GM19328 (cell line): Measurements from ENCODE around the gene DHCR24.
"Not testable (repeated sequence)": the region's sequence is repeated elsewhere in the genome, so short reads cannot be mapped to it uniquely, and the experiment has no call there.

Experiments used
- ATAC-seq: cut with Tn5 transposase; IDR thresholded peaks from one replicate; pipeline ENCODE4 v1.9.1; 2021; ENCODE audit warnings: mild to moderate bottlenecking, moderate library complexity; ENCODE audit not compliant: unreplicated experiment

The DHCR24 gene

DNA sequence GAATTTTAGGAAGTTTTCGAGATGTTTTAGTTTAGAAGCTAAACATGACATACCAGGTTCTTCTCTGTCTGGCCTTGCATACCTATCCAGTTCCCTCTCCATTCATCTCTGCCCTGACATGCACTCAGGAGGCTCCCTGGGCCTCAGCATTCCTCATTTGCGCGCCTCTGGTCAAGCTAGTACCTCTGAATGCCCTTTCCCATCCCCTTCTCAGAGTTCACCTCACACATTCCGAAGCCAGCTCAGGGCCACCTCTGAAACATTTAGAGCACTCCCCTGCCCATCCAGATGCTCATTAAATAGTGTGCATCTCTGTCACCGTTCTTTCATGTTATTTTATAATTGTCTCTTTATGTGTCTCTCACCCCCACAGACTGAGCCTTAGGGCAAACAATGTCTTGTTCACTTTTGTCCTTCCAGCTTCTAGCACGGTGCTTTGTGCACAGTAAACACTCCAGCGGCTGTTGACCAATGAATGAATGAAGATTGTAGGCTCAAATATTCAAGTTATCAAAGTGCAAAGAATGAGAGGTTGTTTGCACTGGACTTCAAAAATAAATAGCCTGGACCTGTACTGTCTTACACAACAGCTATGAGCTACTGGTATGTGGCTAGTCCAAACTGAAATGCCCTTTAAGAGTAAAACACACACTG lies 1.2 kb upstream of the DHCR24 start:
- ATAC-seq, result no peak

DNA sequence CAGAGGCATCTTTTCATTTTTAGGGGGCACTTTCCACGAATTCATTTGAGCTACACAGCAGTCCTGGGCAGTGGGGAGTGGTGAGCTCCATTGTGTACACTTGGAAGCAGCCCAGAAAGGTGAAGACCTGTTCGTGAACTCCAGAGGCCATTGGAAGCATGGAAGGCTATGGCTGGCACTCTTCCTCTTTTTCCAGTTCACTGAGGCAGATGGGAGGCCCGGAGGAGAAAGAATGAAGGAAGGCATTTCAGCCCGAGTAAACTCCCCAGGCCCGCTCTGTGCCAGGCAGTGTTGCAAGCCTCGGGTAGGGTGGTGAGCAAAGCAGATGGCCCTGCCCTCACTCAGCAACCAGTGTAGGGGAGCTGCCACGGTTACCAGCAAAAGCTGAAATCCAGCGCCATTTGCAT lies 673 bp upstream of the DHCR24 start:
- ATAC-seq, result no peak

DNA sequence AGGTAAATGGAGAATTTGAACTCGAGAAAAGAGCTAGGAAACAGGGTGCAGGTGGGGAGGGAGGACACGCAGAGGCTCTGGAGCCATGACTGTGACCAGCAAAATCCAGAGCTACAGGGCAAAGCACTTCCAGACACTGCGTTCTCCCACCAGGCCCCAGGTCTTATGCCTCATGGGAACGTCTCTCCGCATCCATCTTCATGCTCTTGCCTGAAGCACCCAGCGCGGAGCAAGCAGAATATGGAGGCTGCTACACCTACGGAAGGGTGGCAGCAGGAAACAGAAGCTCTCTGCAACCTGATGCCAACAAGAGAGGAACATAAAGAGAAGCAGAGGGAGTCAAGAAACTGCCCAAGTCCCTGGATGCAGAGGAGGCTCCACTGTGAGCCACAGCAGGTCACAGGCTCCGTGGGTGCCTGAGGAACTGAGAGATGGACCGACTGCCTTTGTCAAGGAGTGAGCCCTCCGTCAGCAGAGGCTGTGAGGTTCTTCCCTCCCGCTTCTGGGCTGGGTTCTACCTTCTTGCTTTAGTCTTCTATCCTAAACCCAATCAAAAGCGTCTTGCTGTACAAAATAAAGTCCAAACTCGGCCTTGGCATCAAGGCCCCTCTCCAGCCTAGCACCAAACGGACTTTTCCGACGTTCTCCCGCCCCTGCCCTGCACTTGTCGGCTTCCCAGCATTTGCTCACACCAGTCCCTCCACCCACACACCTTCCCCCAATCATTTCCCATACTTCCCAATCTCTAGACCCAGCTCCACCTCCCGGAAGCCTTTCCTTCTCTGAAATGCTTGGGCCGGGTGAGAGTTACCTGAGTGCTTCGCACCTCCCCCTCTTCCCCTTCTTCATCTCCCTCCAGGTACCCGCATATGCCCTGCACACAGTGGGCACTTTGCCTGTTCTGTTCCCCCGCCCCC lies 930 bp downstream of the DHCR24 start:
- ATAC-seq, result no peak

DNA sequence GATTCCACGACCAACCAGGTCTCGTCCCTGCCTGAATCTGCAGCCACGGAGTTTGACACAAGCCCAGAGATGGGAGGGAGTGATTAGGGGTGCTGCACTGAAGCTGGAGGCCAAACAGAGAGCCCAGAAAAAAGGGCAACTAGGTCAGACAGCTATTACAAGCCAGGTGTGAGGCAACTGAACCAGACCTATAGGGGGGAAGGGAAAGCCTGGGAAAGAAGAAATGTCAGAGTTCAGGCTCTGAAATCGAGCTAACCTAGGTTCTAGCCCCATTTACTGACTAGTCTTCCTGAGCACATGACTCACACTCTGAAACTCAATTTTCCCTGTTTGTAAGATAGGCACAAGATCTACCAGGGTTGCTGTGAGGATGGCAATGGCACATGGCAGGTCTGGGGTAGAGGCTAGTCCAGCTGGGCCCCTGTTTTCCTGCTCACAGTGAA lies 1.7 kb downstream of the DHCR24 start:
- ATAC-seq, result no peak

DNA sequence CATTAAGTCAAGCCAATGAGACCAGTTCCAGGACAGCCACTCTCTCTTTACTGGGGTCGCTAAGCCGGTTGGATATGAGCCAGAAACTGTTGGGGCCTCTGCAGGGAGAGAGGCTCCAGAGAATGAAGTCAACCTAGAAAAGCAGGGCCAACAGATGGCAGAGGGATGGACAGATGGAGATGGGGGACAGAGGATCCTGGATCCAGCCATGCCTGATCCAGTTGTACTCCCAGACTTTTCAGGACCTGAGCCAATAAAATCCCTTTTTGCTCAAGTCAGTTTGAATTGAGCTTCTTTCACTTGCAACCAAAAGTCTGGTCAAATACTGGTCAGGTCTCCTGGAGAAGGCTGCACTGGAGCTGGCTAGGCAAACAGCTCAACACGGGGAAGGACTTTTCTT lies 2.2 kb downstream of the DHCR24 start:
- no peak for ATAC-seq

DNA sequence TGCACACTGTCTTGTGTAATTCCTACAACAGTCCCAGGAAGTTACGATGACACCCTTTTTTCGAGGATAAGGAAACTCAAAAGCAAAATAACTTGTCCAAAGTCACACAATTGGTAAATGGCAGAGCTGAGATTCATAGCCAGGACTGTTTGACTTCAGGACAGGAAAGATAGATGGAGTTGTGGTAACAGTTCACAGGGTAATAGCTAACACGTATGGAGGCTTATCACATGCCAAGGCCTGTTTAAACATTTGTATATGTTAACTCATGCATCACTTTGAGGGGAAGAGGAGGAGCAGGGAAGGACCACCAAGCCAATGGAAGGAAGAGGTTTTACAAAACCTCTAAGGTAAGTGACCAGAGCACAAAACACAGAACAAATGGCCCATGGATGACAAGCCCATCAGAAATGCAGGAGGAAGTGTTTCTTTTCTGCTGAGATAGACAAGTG lies 2.8 kb downstream of the DHCR24 start:
- no peak for ATAC-seq

DNA sequence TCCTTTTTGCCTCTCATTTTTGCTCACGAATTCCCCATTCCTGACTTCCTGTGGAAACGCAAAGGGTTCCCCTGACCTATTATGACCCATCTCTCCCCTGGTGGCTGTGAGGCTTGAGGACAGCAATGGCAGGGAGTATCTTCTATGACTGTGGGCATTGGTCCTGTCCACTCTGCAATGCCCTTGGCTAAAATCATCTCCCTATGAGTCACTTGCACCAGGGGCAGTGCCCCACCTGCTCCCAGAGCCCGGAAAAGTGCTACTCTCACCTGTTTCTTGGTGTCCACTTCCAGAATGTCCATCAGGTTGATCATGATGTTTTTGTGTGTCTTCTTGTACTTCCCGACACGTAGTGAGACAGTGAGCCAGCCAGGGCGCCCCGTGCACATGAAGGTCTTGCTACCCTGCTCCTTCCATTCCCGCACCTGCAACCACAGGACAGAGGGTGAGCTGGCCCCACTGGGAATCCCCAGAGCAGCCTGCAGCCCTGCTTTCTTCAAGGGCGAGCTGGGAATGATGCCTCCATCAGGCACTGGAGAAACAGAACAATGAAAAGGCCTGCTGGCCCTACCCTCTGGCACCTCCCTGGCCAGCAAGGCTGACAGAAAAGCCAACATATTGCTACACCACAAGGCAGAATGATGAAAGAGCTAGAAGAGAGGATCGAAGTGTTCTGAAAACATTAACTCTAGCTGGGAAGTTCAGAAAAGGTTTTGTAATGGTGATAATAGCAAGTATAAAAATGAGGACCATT lies 3.5 kb downstream of the DHCR24 start:
- ATAC-seq, result no peak

DNA sequence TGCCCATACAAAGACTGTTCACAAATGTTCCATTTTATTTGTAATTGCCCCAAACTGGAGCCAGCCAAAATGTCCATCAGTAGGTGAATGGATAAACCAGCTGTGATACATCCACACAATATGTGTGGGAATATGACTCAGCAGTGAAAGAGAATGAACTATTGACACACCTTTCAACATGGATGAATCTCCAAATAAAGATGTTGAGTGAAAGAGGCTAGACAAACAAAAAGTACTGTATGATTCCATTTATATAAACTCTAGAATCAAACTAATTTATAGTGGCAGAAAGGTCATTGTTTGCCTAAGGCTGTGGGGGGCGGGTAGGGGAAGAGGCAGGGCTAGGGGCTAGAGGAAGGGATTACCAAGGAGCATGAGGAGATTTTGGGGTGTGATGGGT lies 4.5 kb downstream of the DHCR24 start:
- no peak for ATAC-seq

DNA sequence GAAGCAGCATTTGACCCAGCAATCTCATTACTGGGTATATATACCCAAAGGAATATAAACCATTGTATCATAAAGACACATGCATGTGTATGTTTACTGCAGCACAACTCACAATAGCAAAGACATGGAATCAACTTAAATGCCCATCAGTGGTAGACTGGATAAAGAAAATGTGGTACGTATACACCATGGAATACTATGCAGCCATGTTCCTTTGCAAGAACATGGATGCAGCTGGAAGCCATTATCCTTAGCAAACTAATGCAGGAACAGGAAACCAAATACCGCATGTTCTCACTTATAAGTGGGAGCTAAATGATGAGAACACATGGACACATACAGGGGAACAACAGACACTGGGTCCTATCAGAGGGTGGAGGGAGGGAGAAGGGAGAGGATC lies 5.4 kb downstream of the DHCR24 start:
- ATAC-seq, result not testable (repeated sequence)

DNA sequence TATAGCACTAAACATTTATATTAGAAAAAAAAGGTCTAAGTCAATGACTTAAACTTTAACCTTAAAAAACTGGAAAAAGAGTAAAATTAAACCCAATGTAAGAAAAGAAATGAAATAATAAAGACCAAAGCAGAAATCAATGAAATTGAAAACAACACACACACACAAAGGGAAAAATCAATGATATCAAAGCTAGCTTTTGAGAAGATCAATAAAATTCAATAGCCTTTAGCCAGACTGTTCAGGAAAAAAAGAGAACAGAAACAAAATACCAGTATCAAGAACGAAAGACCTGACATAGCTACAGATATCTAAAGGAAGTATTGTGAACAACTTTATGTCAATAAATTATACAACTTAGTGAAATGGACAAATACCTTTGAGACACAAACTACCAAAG lies 7.1 kb downstream of the DHCR24 start:
- no peak for ATAC-seq

DNA sequence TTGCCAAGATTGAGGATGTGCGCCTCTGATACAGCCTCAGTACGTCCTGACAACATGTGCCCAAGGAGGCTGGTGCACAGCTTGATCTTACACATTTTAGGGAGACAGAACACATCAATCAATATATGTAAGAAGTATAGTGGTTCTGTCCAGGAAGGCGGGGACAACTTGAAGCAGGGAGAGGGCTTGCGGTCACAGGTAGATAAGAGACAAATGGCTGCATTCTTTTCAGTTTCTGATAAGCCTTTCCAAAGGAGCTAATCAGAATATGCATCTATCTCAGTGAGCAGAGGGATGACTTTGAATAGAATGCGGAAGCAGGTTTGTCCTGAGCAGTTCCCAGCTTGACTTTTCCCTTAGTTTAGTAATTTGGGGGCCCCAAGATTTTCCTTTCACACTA lies 10.2 kb downstream of the DHCR24 start:
- no peak for ATAC-seq

DNA sequence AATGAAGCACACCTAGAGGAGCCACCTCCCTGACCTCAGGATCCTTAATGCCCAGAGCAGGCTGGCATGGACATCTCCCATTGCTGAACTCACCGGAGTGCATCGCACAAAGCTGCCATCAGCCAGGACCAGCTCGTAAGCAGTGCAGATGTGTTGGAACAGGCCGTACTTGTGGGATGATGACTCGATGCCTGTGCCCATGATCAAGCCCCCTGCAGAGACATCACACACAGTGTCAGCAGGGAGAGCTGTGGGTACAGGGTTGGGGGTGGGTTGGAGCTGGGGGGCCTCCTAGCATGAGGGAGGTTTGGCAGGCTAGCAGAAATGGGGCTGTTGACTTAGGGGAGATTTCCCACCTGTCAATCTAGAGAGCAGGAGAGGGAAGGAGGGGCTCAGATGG lies 12.0 kb downstream of the DHCR24 start:
- no peak for ATAC-seq

DNA sequence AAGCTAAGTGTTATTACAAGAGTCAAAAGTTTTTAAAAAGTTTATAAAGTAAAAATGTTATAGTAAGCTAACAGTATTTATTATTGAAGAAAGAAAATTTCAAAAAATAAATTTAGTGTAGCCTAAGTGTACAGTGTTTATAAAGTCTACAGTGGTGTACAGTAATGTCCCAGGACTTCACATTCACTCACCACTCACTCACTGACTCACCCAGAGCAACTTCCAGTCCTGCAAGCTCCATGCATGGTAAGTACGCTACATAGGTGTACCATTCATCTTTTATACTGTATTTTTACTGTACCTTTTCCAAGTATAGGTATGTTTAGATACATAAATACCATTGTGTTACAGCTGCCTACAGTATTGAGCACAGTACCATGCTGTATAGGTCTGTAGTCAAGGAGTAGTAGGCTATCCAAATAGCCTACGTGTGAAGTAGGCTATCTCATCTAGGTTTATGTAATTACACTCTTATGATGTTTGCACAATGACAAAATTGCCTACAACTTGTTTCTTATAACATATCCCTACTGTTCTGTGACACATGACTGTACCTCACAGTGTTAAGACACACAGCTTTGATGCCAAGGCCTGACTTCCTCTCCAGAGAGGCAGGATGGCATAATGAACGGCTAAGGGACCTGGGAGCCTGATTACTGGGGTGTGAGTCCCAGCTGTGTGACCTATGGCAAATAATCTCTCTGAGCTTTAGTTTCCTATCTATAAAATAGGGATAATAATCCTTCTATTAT lies 12.7 kb downstream of the DHCR24 start:
- ATAC-seq, result no peak

DNA sequence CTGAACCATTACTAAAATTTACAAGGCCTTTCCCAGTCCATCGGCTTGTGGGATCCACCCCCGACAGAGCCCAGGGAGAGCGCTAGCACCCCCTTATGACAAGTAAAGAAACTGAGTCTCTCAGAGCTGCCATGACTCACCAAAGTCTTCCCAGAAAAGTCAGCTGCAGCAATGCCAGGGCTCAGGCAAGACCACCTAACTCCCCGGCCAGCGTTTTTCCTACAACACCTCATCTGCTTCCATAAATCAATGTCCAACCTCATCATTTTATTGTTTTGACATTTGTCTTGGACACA lies 15.0 kb downstream of the DHCR24 start:
- no peak for ATAC-seq

DNA sequence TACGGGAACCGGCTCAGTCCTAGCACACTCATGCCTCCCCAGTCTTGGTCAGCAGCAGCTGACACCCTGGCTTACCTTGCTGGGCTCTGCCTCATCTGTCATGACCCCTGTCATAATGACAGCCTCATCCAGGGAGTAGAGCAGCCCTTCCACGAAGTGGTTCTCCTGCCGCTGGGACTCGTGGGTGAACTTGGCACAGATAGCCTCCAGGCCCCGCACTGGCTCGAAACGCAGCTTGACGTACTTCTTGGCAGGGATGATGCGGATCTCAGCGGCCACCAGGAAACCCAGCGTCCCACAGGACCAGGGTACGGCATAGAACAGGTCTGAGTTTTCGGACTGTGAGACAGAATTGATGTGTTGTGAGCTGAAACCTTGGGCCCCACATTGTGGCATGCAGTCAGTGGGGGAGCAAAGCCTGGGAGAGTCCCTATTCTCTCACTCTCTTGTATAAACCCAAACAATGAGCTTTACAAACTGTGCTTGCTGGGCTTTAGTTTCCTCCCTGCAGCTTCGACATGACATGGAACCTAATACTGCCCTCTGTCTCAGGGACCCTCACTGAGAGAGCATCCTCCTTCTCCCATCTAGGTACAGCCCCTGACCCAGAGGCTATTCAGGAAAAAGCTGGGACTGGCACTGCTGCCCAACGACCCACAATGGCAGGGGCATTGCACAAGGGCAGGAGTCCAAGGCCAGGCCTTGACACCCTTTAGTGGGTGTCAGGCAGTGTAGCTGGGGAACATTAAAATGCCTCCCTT lies 15.5 kb downstream of the DHCR24 start:
- ATAC-seq, result no peak

DNA sequence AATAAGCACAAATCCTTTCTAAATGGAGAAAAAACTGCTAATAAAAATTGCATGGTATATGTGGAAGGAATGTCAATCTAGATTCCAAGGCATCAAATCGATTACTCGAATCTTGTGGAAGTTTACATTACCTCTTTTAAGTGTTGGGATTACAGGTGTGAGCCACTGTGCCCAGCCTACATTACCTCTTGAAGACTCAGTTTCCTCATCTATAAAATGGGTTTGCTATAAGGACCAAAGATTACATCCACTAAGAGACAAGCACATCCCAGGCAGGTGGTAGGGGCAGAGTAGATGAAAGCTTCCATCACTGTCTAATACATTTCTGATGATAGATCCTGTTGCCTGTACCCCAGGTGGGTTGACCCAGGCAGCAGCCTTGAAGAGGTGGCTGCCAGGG lies 16.1 kb downstream of the DHCR24 start:
- no peak for ATAC-seq

DNA sequence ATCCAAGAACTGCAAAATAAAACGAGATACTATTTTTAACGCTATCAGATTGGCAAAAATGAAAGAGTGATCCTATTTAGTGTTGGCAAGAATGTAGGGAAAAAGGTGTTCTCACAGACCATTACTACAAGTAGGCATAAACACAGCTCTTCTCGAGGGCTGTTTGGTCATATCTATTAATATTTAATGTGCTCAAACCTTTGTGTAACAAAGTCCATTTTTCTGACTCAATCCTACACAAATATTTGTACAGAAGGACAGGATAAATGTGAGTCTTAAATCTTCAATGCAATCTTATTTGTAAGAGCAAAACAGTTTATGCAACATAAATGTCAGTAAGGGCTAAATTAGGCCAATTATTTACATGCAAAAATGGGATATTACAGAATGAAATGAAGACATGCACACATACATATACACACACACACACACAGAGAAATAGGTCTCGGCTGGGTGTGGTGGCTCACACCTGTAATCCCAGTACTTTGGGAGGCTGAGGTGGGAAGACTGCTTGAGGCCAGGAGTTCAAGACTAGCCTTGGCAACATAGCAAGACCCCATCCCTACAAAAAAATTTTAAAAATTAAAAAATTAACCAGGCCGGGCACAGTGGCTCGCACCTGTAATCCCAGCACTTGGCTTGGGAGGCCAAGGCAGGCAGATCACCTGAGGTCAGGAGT lies 17.7 kb downstream of the DHCR24 start:
- ATAC-seq, result no peak

DNA sequence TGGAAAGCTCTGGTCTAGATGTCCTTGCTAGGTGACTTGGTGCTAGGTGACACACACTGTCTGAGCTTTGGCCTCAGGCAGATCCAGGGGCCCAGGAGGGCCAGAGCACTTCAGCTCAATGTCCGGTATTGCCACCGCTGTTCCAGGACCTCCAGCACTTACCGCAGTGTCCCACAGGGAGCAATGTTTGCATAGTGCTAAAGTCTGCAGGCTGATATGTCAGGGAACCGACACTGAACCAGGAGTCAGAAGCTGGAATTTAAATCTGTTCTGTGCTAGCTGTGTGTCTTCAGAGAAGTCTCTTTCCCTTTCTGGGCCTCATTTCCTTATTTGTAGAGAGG lies 19.3 kb downstream of the DHCR24 start:
- no peak for ATAC-seq

DNA sequence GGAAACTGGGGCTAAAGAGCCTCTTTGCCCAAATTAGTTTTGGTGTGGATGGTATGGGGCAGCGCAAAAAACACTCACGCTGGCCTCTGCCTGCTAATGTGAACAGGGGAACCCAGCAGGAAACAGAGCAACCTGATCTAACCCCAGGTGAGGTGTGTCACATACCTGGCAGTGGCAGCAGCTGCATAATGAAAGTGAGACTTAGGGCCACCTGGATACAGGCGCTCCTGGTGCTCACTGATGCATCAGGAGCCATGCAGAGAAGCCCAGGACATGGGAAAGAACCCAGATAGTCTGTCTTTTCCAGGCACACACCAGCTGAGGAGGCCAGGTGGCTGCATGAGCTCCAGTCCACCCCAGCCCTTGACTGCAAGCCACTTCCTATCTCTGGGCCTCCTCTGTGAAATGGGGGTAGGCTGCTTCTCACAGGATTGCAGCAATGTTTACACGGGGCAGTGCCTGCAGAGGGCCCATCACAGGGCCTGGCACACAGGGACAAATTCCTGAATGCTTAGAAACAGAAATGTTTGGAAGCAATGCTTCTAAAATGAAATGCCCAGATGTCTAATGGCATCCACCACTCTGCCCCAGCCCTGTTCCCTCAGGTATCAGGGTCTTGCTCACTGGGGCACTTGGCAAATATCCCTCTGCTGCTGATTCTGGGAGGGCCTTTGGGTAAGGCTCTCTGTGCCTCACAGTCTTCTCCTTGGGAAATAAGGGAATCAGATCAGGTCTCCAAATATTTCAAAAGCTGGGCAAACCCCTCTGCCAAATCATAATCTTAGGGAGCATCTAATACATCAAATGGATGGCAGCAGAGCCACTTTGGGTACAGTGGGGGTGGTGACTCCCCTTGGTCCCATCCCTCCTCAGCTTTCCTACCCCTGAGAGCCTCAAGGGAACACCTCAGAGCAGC lies 19.9 kb downstream of the DHCR24 start:
- ATAC-seq, result no peak
